Measurements from ENCODE around the gene RANBP9.

The RANBP9 gene

GRCh38 chr6:13600036-13600435 lies 111.6 kb downstream of the RANBP9 start:
- no peak for DNase-seq (ENCODE audit: low read depth)

GRCh38 chr6:13597073-13597472 lies 114.6 kb downstream of the RANBP9 start:
- DNase-seq (ENCODE audit: low read depth), result no peak

- no peak for DNase-seq (ENCODE audit: low read depth)
Measured at GRCh38 chr6:13593720-13594119, 117.9 kb downstream of the RANBP9 start.

- no peak for DNase-seq (ENCODE audit: low read depth)
Measured at GRCh38 chr6:13593103-13593502, 118.5 kb downstream of the RANBP9 start.

- DNase-seq (ENCODE audit: low read depth), result no peak
Measured at GRCh38 chr6:13591205-13591921, 120.3 kb downstream of the RANBP9 start.

- no peak for DNase-seq (ENCODE audit: low read depth)
Measured at GRCh38 chr6:13590574-13591153, 121.0 kb downstream of the RANBP9 start.

GRCh38 chr6:13589801-13590200 lies 121.8 kb downstream of the RANBP9 start:
- DNase-seq (ENCODE audit: low read depth), result no peak

- DNase-seq (ENCODE audit: low read depth), result no peak
Measured at GRCh38 chr6:13586603-13587542, 124.8 kb downstream of the RANBP9 start.

- no peak for DNase-seq (ENCODE audit: low read depth)
Measured at GRCh38 chr6:13581700-13582229, 129.9 kb downstream of the RANBP9 start.

GRCh38 chr6:13579911-13580310 lies 131.7 kb downstream of the RANBP9 start:
- DNase-seq (ENCODE audit: low read depth), result no peak

GRCh38 chr6:13577926-13578325 lies 133.7 kb downstream of the RANBP9 start:
- DNase-seq (ENCODE audit: low read depth), result no peak

GRCh38 chr6:13576017-13576416 lies 135.6 kb downstream of the RANBP9 start:
- no peak for DNase-seq (ENCODE audit: low read depth)

- peak; percentile 52 for DNase-seq (ENCODE audit: low read depth)
Measured at GRCh38 chr6:13575377-13575775, 136.3 kb downstream of the RANBP9 start.

GRCh38 chr6:13574571-13575376 lies 136.9 kb downstream of the RANBP9 start, which contains the start of gene SIRT5:
Gene SIRT5, plus strand, starts transcription at chr6:13574601. Its CDS starts 9,510 bp downstream, at chr6:13584111.
- peak; percentile 32 for DNase-seq (ENCODE audit: low read depth)

GRCh38 chr6:13574149-13574570 lies 137.5 kb downstream of the RANBP9 start:
- peak; percentile 86 for DNase-seq (ENCODE audit: low read depth)

GRCh38 chr6:13573669-13574110 lies 137.9 kb downstream of the RANBP9 start:
- no peak for DNase-seq (ENCODE audit: low read depth)

- DNase-seq (ENCODE audit: low read depth), result no peak
Measured at GRCh38 chr6:13572951-13573654, 138.5 kb downstream of the RANBP9 start.

- DNase-seq (ENCODE audit: low read depth), result no peak
Measured at GRCh38 chr6:13572240-13572639, 139.4 kb downstream of the RANBP9 start.
